ENCODE data around the gene H6PD.

H6PD gene

GRCh38 chr1:9222846-9223625, 11.5 kb upstream of the H6PD start:
- H3K4me2 ChIP-seq: no peak overlapping the region
- H3K4me3 ChIP-seq: no peak overlapping the region
- H3K27ac ChIP-seq: no peak overlapping the region
- H3K27me3 ChIP-seq: no peaks in the 10 kb centered on the region
- peaks cover 0 to 17% (median 13%) of the 10 kb centered on the region in 10 experiments; a peak in 16 of 20 replicates for H3K4me1 ChIP-seq
- H3K9me3 ChIP-seq (replicated peaks in 1 of 11): peaks cover 0 to 13% (median 0%) of the 10 kb centered on the region in 11 experiments; a peak in 2 of 22 replicates
- H4K20me1 ChIP-seq: no peaks in the 10 kb centered on the region
- no peak overlapping the region for H3K9ac ChIP-seq
- no peaks in the 10 kb centered on the region for H3K36me3 ChIP-seq
- TF ChIP-seq Cebpa-rat (IDR thresholded peaks at IDR 0.05): no peak

GRCh38 chr1:9224664-9225410, 9.7 kb upstream of the H6PD start:
- peak overlapping the region in 9 of 11 experiments; percentile 3 to 78 (median 62); a peak in 17 of 22 replicates for H3K4me2 ChIP-seq
- no peak overlapping the region for H3K27ac ChIP-seq
- H4K20me1 ChIP-seq: no peaks in the 10 kb centered on the region
- no peaks in the 10 kb centered on the region for H3K27me3 ChIP-seq
- H3K9ac ChIP-seq: peak overlapping the region in 1 of 11 experiments; percentile 42; a peak in 1 of 22 replicates
- no peak for TF ChIP-seq Cebpa-rat (IDR thresholded peaks at IDR 0.05)
- peaks cover 0 to 26% (median 18%) of the 10 kb centered on the region in 10 experiments; a peak in 16 of 20 replicates for H3K4me1 ChIP-seq
- no peak overlapping the region for H3K4me3 ChIP-seq
- H3K36me3 ChIP-seq: no peaks in the 10 kb centered on the region
- peaks cover 0 to 13% (median 0%) of the 10 kb centered on the region in 11 experiments; a peak in 1 of 22 replicates for H3K9me3 ChIP-seq (replicated peaks in 1 of 11)

GRCh38 chr1:9225411-9225785, 9.2 kb upstream of the H6PD start:
- TF ChIP-seq Cebpa-rat (IDR thresholded peaks at IDR 0.05): no peak
- H4K20me1 ChIP-seq: no peaks in the 10 kb centered on the region
- H3K36me3 ChIP-seq: no peaks in the 10 kb centered on the region
- H3K4me3 ChIP-seq: no peak overlapping the region
- peaks cover 0 to 16% (median under 1%) of the 10 kb centered on the region in 11 experiments; a peak in 4 of 22 replicates for H3K9me3 ChIP-seq (replicated peaks in 1 of 11)
- H3K27me3 ChIP-seq: no peaks in the 10 kb centered on the region
- peak overlapping the region in 9 of 11 experiments; percentile 3 to 78 (median 62); a peak in 17 of 22 replicates for H3K4me2 ChIP-seq
- no peak overlapping the region for H3K27ac ChIP-seq
- H3K9ac ChIP-seq: peak overlapping the region in 3 of 11 experiments; percentile 8 to 42 (median 23); a peak in 3 of 22 replicates
- peaks cover 0 to 26% (median 18%) of the 10 kb centered on the region in 10 experiments; a peak in 16 of 20 replicates for H3K4me1 ChIP-seq

- Histone ChIP-seq H3K4me3 (no peak overlapping the region), H3K27ac (no peak overlapping the region), H3K9me3 (replicated peaks in 1 of 11) (peaks cover 0 to 22% (median 6%) of the 10 kb centered on the region in 11 experiments; a peak in 8 of 22 replicates), H4K20me1 (no peaks in the 10 kb centered on the region; a peak in 1 of 22 replicates), H3K9ac (no peak overlapping the region), H3K27me3 (no peaks in the 10 kb centered on the region), H3K4me1 (peaks cover 17 to 49% (median 38%) of the 10 kb centered on the region in 10 experiments), H3K36me3 (no peaks in the 10 kb centered on the region), H3K4me2 (peak overlapping the region in 4 of 11 experiments; percentile 13 to 33 (median 19); a peak in 5 of 22 replicates)
- no peak for TF ChIP-seq Cebpa-rat (IDR thresholded peaks at IDR 0.05)
Observed at GRCh38 chr1:9228609-9229008, 6.0 kb upstream of the H6PD start.

- peaks cover 23 to 57% (median 45%) of the 10 kb centered on the region in 10 experiments for H3K4me1 ChIP-seq
- H3K9ac ChIP-seq: no peak overlapping the region
- no peak for TF ChIP-seq Cebpa-rat (IDR thresholded peaks at IDR 0.05)
Observed at GRCh38 chr1:9229549-9229948, 5.0 kb upstream of the H6PD start.

GRCh38 chr1:9230869-9231533, 3.6 kb upstream of the H6PD start:
- no peaks in the 10 kb centered on the region; a peak in 1 of 22 replicates for H4K20me1 ChIP-seq
- H3K36me3 ChIP-seq: no peaks in the 10 kb centered on the region
- TF ChIP-seq Cebpa-rat (IDR thresholded peaks at IDR 0.05): no peak
- H3K4me2 ChIP-seq: peak overlapping the region in 7 of 11 experiments; percentile 12 to 56 (median 42); a peak in 8 of 22 replicates
- H3K9ac ChIP-seq: no peak overlapping the region
- H3K4me1 ChIP-seq: peaks cover 29 to 56% (median 43%) of the 10 kb centered on the region in 10 experiments
- H3K4me3 ChIP-seq: no peak overlapping the region
- H3K9me3 ChIP-seq (replicated peaks in 1 of 11): peaks cover 0 to 14% (median 6%) of the 10 kb centered on the region in 11 experiments; a peak in 8 of 22 replicates
- no peak overlapping the region for H3K27ac ChIP-seq
- no peaks in the 10 kb centered on the region for H3K27me3 ChIP-seq

More at GRCh38 chr1:9229549-9229948, 5.0 kb upstream of the H6PD start:
- Histone ChIP-seq H3K27me3 (no peaks in the 10 kb centered on the region), H3K27ac (no peak overlapping the region), H3K4me2 (no peak overlapping the region), H4K20me1 (no peaks in the 10 kb centered on the region; a peak in 1 of 22 replicates), H3K9me3 (replicated peaks in 1 of 11) (peaks cover 0 to 14% (median 6%) of the 10 kb centered on the region in 11 experiments; a peak in 8 of 22 replicates), H3K4me3 (no peak overlapping the region), H3K36me3 (no peaks in the 10 kb centered on the region)

- no peak overlapping the region for H3K4me3 ChIP-seq
- no peaks in the 10 kb centered on the region; a peak in 1 of 22 replicates for H4K20me1 ChIP-seq
- H3K27ac ChIP-seq: no peak overlapping the region
- TF ChIP-seq Cebpa-rat (IDR thresholded peaks at IDR 0.05): no peak
- peak overlapping the region in 1 of 11 experiments; percentile 32; a peak in 1 of 22 replicates for H3K9ac ChIP-seq
- peak overlapping the region in 10 of 11 experiments; percentile 5 to 56 (median 40); a peak in 18 of 22 replicates for H3K4me2 ChIP-seq
- H3K9me3 ChIP-seq (replicated peaks in 1 of 11): peaks cover 0 to 14% (median 6%) of the 10 kb centered on the region in 11 experiments; a peak in 8 of 22 replicates
- no peaks in the 10 kb centered on the region; a peak in 1 of 22 replicates for H3K27me3 ChIP-seq
- H3K36me3 ChIP-seq: no peaks in the 10 kb centered on the region
- H3K4me1 ChIP-seq: peaks cover 37 to 63% (median 49%) of the 10 kb centered on the region in 10 experiments
Observed at GRCh38 chr1:9231648-9232332, 2.8 kb upstream of the H6PD start.
